GM10847 (cell line): Measurements from ENCODE around the gene LUZP2.

Experiments
- POLR2A ChIP-seq: IDR thresholded peaks from 2 replicates; pipeline ENCODE4 v1.6.1; 2011; ENCODE audit not compliant: insufficient read length; ENCODE audit errors: extremely low read depth

LUZP2 gene

GRCh38 chr11:24496736-24497725 lies at the start of gene LUZP2:
TSS of gene LUZP2 (plus strand) at chr11:24497053.
- no peak for TF ChIP-seq POLR2A

- TF ChIP-seq POLR2A, result no peak
Measured at GRCh38 chr11:24453129-24453718, 43.6 kb upstream of the LUZP2 start.

GRCh38 chr11:24457985-24458384 lies 38.9 kb upstream of the LUZP2 start:
- no peak for TF ChIP-seq POLR2A

GRCh38 chr11:24470431-24470830 lies 26.4 kb upstream of the LUZP2 start:
- no peak for TF ChIP-seq POLR2A

- no peak for TF ChIP-seq POLR2A
Measured at GRCh38 chr11:24471084-24471483, 25.8 kb upstream of the LUZP2 start.

GRCh38 chr11:24478718-24479117 lies 18.1 kb upstream of the LUZP2 start:
- TF ChIP-seq POLR2A, result no peak

- no peak for TF ChIP-seq POLR2A
Measured at GRCh38 chr11:24489477-24489876, 7.4 kb upstream of the LUZP2 start.

- no peak for TF ChIP-seq POLR2A
Measured at GRCh38 chr11:24496386-24496735, 492 bp upstream of the LUZP2 start.

GRCh38 chr11:24497831-24498230 lies 978 bp downstream of the LUZP2 start:
- no peak for TF ChIP-seq POLR2A

- no peak for TF ChIP-seq POLR2A
Measured at GRCh38 chr11:24502425-24502824, 5.6 kb downstream of the LUZP2 start.

GRCh38 chr11:24509114-24509513 lies 12.3 kb downstream of the LUZP2 start:
- TF ChIP-seq POLR2A, result no peak

- no peak for TF ChIP-seq POLR2A
Measured at GRCh38 chr11:24511511-24511910, 14.7 kb downstream of the LUZP2 start.

- TF ChIP-seq POLR2A, result no peak
Measured at GRCh38 chr11:24513479-24514218, 16.8 kb downstream of the LUZP2 start.

- TF ChIP-seq POLR2A, result no peak
Measured at GRCh38 chr11:24514219-24514594, 17.4 kb downstream of the LUZP2 start.

- TF ChIP-seq POLR2A, result no peak
Measured at GRCh38 chr11:24515632-24516031, 18.8 kb downstream of the LUZP2 start.

- TF ChIP-seq POLR2A, result no peak
Measured at GRCh38 chr11:24516638-24517037, 19.8 kb downstream of the LUZP2 start.
